Testis (tissue), 3 donors: ENCODE measurements around the gene CST11. TPM values are rescaled to one million over a fixed set of nuclear protein-coding genes. Genes with fewer than 3 reads are reported as not detected.
A peak's percentile ranks its signal among the peaks of the same experiment; 100 is the strongest.

Experiments used
- DNase-seq: peaks from one replicate; pipeline ENCODE4 v3.0.0-alpha.2; 2019
- H3K27ac ChIP-seq, 2 donors: fragments of 200-600 bp; sonication (generic); one replicate each; pipeline ENCODE4 v1.5.1; 2019
- H3K27me3 ChIP-seq: fragments of 200-600 bp; sonication (generic); one replicate; pipeline ENCODE4 v1.5.1; 2019
- H3K36me3 ChIP-seq: fragments of 200-600 bp; sonication (generic); one replicate; pipeline ENCODE4 v1.5.1; 2017; ENCODE audit warnings: low read depth; ENCODE audit errors: missing control alignments
- H3K4me1 ChIP-seq: fragments of 200-600 bp; sonication (generic); one replicate; pipeline ENCODE4 v1.5.1; 2019
- H3K4me3 ChIP-seq, 2 donors: fragments of 200-600 bp; sonication (generic); one replicate each; pipeline ENCODE4 v1.5.1; 2017 to 2019
- H3K9me3 ChIP-seq: fragments of 200-600 bp; sonication (generic); one replicate; pipeline ENCODE4 v1.5.1; 2017
- POLR2A ChIP-seq: fragments of 450-650 bp; IDR thresholded peaks from one replicate; pipeline ENCODE4 v1.6.1; 2017; ENCODE audit warnings: antibody characterized with exemption, mild to moderate bottlenecking, moderate library complexity
- WGBS, 2 donors: methylation state at CpG; one replicate each; pipeline ENCODE4 v1.1.5; 2018; 5-methylcytosine and 5-hydroxymethylcytosine counted together
- intact Hi-C: fragments of 100-400 bp; cut with DNase I; formaldehyde crosslinking; loops from one replicate; pipeline ENCODE4 v1.15.1; 2023; ENCODE audit warnings: low total_unique reads
- polyA plus RNA-seq: library from polyadenylated mRNA; stranded (reverse); fragments of 350-450 nt; fragmentation: Illumina TruSeq; extraction: RNeasy Lipid Tissue Mini Kit (QIAGEN cat#74804); gene quantifications from one replicate; pipeline ENCODE4 v1.2.3, GENCODE V29; 2014; ENCODE audit warnings: low read depth, low replicate concordance; ENCODE audit not compliant: insufficient read depth
- small RNA-seq, 2 donors: library from RNA; depleted of rRNA; stranded (forward); fragments of <200 nt; gene quantifications; one replicate each; pipeline ENCODE3, GENCODE V24; 2016
- total RNA-seq, 2 donors: library from RNA; depleted of rRNA; stranded (reverse); fragments of >200 nt; gene quantifications; one replicate each; pipeline ENCODE4 v1.2.3, GENCODE V29; 2016
- TF ChIP-seq, protein P1 (sequence below), 3 experiments: fragments of 450-650 bp in 2 of 3; fragments of 200-600 bp in 1 of 3; sonication (generic) in 1 of 3; IDR thresholded peaks; one replicate each; pipeline ENCODE4 v1.5.1; 2016 to 2019; ENCODE audit warnings: antibody characterized with exemption in 3 of 3, mild to moderate bottlenecking in 2 of 3, moderate library complexity in 1 of 3

Gene CST11
- total and polyA plus RNA-seq, 3 donors from 2014 or later, result not detected

DNA sequence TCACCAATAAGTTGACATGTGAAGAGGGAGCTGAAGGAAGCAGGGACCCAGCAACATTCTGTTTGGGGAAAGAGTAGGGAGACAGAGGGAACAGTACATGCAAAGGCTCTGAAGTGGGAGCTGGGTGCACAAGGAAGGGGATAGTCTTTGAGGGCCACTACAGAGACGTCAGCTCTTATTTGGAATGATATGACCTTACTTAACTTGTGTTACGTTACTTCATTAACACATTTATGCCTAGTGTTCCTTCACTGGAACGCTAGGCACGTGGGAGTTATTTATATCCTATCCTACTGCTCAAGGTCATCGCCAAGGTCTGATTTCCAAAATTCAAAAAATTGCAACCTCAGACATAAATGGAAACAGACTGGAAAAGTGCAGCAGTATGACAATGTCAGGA lies 51.6 kb downstream of the CST11 start:
- WGBS, 2 donors, result 36 to 44% methylated on average over 5 of the region's 5 CpGs
- TF ChIP-seq POLR2A, result no peak
- TF ChIP-seq, protein P1, sequence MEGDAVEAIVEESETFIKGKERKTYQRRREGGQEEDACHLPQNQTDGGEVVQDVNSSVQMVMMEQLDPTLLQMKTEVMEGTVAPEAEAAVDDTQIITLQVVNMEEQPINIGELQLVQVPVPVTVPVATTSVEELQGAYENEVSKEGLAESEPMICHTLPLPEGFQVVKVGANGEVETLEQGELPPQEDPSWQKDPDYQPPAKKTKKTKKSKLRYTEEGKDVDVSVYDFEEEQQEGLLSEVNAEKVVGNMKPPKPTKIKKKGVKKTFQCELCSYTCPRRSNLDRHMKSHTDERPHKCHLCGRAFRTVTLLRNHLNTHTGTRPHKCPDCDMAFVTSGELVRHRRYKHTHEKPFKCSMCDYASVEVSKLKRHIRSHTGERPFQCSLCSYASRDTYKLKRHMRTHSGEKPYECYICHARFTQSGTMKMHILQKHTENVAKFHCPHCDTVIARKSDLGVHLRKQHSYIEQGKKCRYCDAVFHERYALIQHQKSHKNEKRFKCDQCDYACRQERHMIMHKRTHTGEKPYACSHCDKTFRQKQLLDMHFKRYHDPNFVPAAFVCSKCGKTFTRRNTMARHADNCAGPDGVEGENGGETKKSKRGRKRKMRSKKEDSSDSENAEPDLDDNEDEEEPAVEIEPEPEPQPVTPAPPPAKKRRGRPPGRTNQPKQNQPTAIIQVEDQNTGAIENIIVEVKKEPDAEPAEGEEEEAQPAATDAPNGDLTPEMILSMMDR (IDR thresholded peaks at IDR 0.05), result no peak
- H3K27ac ChIP-seq, result peak overlapping the region in 1 of 2 donors; percentile 47

More for the DNA sequence above, 51.6 kb downstream of the CST11 start:
- Histone ChIP-seq H3K36me3 (no peaks in the 10 kb centered on the region), H3K9me3 (no peaks in the 10 kb centered on the region), H3K4me3 (no peak overlapping the region), H3K27me3 (no peaks in the 10 kb centered on the region), H3K4me1 (peaks cover 55% of the 10 kb centered on the region)
- intact Hi-C loops, result no loop called here
- no peak for DNase-seq

Small RNA genes lying within 50 kb of the gene (small RNA-seq; reads per million reads assigned to genes)
- gene RF00019, result 0 reads per million in 2 donors

Other genes with a start within 250 kb of the CST11 start
- gene NXT1, start 102.1 kb downstream of the CST11 start, total RNA-seq, result 10 to 100 TPM; 40.3 to 48.0 TPM
- gene NXT1, start 102.1 kb downstream of the CST11 start, polyA plus RNA-seq, result 26.3 TPM
- 10 to 100 TPM; 46.1 to 47.4 TPM for gene GZF1, start 90.7 kb downstream of the CST11 start, total RNA-seq
- gene GZF1, start 90.7 kb downstream of the CST11 start, polyA plus RNA-seq, result 32.4 TPM
- 10 to 100 TPM; 37.8 to 40.4 TPM for gene NAPB, start 31.4 kb downstream of the CST11 start, total RNA-seq
- 14.7 TPM for gene NAPB, start 31.4 kb downstream of the CST11 start, polyA plus RNA-seq
- gene CSTL1, start 13.2 kb downstream of the CST11 start, total RNA-seq, result 1 to 10 TPM; 2.0 to 8.9 TPM
- gene CSTL1, start 13.2 kb downstream of the CST11 start, polyA plus RNA-seq, result 9.3 TPM
- gene CST8, start 38.2 kb upstream of the CST11 start, total RNA-seq, result 10 to 100 TPM in 1 of 2 donors, 1 to 10 TPM in 1; 9.0 to 14.3 TPM
- 31.5 TPM for gene CST8, start 38.2 kb upstream of the CST11 start, polyA plus RNA-seq
- 100 to 1,000 TPM in 1 of 2 donors, 10 to 100 TPM in 1; 78.8 to 127 TPM for gene CST9L, start 115.6 kb upstream of the CST11 start, total RNA-seq
- gene CST9L, start 115.6 kb upstream of the CST11 start, polyA plus RNA-seq, result 184 TPM
- under 1 TPM in 1 of 2 donors, not detected in 1; 0.19 TPM for gene CST9, start 153.0 kb upstream of the CST11 start, total RNA-seq
- gene CST9, start 153.0 kb upstream of the CST11 start, polyA plus RNA-seq, result not detected
- 1,000 to 10,000 TPM; 3,145 to 4,272 TPM for gene CST3, start 185.1 kb upstream of the CST11 start, total RNA-seq
- gene CST3, start 185.1 kb upstream of the CST11 start, polyA plus RNA-seq, result 1,703 TPM
- not detected for gene CST4, start 236.2 kb upstream of the CST11 start, total RNA-seq
- gene CST4, start 236.2 kb upstream of the CST11 start, polyA plus RNA-seq, result not detected